ENCODE measurements around the gene SLC44A1. TPM values are rescaled to one million over a fixed set of nuclear protein-coding genes. Genes with fewer than 3 reads are reported as not detected.
"Not testable (repeated sequence)": the region's sequence is repeated elsewhere in the genome, so short reads cannot be mapped to it uniquely, and the experiment has no call there.

SLC44A1 gene
- total RNA-seq, 6 experiments from 2014 or later = 46.6 to 66.3 (median 56.0) TPM

GRCh38 chr9:105259274-105259673 lies 14.8 kb downstream of the SLC44A1 start:
- no peak for TF ChIP-seq CTCF (IDR thresholded peaks at IDR 0.05)
- no peak overlapping the region for H3K4me3 Mint-ChIP-seq
- peaks cover 41% of the 10 kb centered on the region for H3K4me1 Mint-ChIP-seq (ENCODE audit: low read depth)
- peaks cover 11% of the 10 kb centered on the region for H3K36me3 Mint-ChIP-seq (ENCODE audit: low read depth)
- no peaks in the 10 kb centered on the region for H3K27me3 Mint-ChIP-seq (ENCODE audit: insufficient read depth)
- no peaks in the 10 kb centered on the region for H3K9me3 Mint-ChIP-seq
- no peak for DNase-seq
- H3K27ac Mint-ChIP-seq = no peak overlapping the region; the same call in 1 of the 2 replicates

DNA sequence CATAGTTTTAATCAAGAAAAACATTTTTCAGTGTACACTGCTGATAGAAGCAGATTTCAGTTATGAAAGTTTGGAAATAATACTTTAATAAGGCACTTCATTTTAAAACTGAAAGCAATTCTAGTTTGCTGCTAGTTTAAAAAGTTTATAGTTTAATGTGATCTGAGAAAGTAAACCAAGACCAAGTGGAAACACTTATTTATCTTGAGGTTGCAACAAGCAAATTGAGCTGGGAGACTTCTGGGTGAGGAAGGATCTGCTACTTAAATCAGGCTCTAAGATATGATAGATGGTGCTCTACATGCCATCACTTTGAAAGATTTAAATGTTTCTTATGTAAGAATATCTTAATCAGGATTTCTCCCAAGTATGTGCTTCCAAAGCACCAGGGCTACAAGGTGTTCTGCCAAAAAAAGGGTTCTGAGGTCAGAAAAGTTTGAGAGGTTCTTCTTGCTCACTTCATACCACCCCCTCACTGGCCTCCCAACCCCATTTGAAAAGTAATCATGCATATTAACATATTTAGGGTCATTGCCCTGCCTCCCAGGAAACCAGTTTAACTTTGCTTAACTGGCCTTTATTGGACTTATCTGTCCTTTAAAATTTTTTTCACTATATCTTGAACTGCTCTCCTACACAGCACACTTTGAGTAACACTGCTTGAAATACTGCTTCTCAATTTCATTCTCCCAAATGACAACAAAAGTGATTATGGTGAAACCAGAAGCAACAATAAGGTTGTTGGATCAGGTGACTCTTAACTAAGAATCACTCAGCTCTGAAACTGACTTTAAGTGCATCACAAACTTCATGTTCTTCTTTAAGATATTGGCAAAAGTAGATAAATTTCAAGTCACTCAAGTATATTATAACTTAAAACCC lies 15.5 kb downstream of the SLC44A1 start:
- no peak overlapping the region for H3K27ac Mint-ChIP-seq
- no peaks in the 10 kb centered on the region for H3K27me3 Mint-ChIP-seq (ENCODE audit: insufficient read depth)
- H3K36me3 Mint-ChIP-seq (ENCODE audit: low read depth) = peaks cover 14% of the 10 kb centered on the region
- H3K4me3 Mint-ChIP-seq = no peak overlapping the region
- no peak for DNase-seq
- peaks cover 40% of the 10 kb centered on the region for H3K4me1 Mint-ChIP-seq (ENCODE audit: low read depth)
- H3K9me3 Mint-ChIP-seq = no peaks in the 10 kb centered on the region
- TF ChIP-seq CTCF (IDR thresholded peaks at IDR 0.05) = no peak

- DNase-seq = no peak
- Mint-ChIP-seq H3K27me3 (ENCODE audit: insufficient read depth) (no peaks in the 10 kb centered on the region), H3K36me3 (ENCODE audit: low read depth) (peaks cover 23% of the 10 kb centered on the region), H3K4me1 (ENCODE audit: low read depth) (peaks cover 39% of the 10 kb centered on the region), H3K9me3 (no peaks in the 10 kb centered on the region), H3K27ac (no peak overlapping the region), H3K4me3 (no peak overlapping the region)
- TF ChIP-seq CTCF (IDR thresholded peaks at IDR 0.05) = no peak
Observed at GRCh38 chr9:105262497-105262896, 18.0 kb downstream of the SLC44A1 start.

DNA sequence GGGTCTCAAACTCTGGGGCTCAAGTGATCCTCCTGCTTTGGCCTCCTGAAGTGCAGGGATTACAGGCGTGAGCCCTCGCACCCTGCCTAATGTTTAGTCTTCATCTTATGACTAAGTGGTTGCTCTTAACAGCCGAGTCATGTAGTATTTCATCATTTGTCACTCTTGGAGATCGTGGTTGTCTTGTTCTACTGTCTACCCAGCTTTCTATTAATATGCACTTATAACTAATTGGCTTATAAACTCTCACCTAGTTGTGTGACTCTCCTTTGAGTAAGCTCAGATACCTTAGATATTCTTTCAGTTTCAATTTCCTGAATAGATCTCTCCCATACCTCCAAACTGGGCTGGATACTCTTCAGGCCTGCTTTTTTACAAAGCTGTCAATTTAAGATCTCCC lies 19.9 kb downstream of the SLC44A1 start:
- Mint-ChIP-seq H3K27ac (peak overlapping the region; percentile 42; the same call in 1 of the 2 replicates), H3K36me3 (ENCODE audit: low read depth) (peaks cover 22% of the 10 kb centered on the region), H3K4me1 (ENCODE audit: low read depth) (peaks cover 29% of the 10 kb centered on the region)

GRCh38 chr9:105268254-105268653 lies 23.8 kb downstream of the SLC44A1 start:
- not testable (repeated sequence) for H3K27me3 Mint-ChIP-seq (ENCODE audit: insufficient read depth)

More for the DNA sequence above, 19.9 kb downstream of the SLC44A1 start:
- no peak for DNase-seq
- H3K4me3 Mint-ChIP-seq = no peak overlapping the region
- H3K9me3 Mint-ChIP-seq = no peaks in the 10 kb centered on the region
- TF ChIP-seq CTCF (IDR thresholded peaks at IDR 0.05) = no peak
- no peaks in the 10 kb centered on the region for H3K27me3 Mint-ChIP-seq (ENCODE audit: insufficient read depth)

GRCh38 chr9:105269593-105269992 lies 25.1 kb downstream of the SLC44A1 start:
- Mint-ChIP-seq H3K27ac (no peak overlapping the region), H3K36me3 (ENCODE audit: low read depth) (peaks cover 13% of the 10 kb centered on the region; the same call in 1 of the 2 replicates), H3K9me3 (no peaks in the 10 kb centered on the region), H3K27me3 (ENCODE audit: insufficient read depth) (peaks cover 1% of the 10 kb centered on the region; the same call in 1 of the 2 replicates), H3K4me1 (ENCODE audit: low read depth) (peaks cover 20% of the 10 kb centered on the region), H3K4me3 (no peak overlapping the region)
- no peak for TF ChIP-seq CTCF (IDR thresholded peaks at IDR 0.05)
- no peak for DNase-seq

More at GRCh38 chr9:105268254-105268653, 23.8 kb downstream of the SLC44A1 start:
- not testable (repeated sequence) for H3K9me3 Mint-ChIP-seq, H3K27ac Mint-ChIP-seq, H3K4me3 Mint-ChIP-seq, DNase-seq
- peaks cover 22% of the 10 kb centered on the region for H3K36me3 Mint-ChIP-seq (ENCODE audit: low read depth)
- H3K4me1 Mint-ChIP-seq (ENCODE audit: low read depth) = peaks cover 30% of the 10 kb centered on the region

All from HFFc6 (cell line).